Measurements from ENCODE around the gene CGB7. TPM values are rescaled to one million over a fixed set of nuclear protein-coding genes. Genes with fewer than 3 reads are reported as not detected.
A peak's percentile ranks its signal among the peaks of the same experiment; 100 is the strongest.

The CGB7 gene
- total RNA-seq, 3 donors from 2014 or later (not counting 1 experiment from before 2014, with no cell fraction given), result not detected

DNA sequence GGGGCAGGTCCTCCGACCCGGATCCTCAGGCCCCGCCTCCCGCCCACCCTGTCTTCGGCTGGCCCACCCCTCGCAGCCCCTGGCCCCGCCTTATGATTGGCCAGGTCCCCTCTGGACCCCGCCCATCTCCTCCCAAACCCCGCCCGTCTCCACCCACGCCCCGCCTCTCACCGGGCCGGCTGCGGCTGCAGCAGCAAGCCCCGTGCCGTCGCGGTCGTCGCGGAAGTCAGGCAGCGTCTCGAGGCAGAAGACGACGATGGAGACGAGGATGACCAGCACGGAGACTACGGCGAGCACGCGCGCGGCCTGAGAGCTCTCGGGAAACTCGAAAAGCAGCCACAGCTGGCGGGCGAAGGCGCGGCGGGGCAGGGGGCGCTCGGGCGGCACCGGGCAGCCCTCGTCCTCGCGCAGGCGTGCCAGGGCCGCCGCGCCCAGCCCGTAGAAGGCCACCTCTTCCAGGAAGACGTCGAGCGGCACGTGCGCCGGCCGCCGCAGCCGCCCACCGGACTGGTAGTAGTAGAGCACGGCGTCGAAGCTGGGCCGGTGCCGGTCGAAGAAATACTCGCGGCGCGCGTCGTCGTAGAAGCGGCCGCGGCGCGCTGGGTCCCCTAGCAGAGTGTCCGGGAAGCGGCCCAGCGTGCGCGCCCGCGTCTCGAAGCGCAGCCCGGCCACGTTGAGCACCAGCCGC lies 14.5 kb upstream of the CGB7 start:
- Histone ChIP-seq H3K27ac (ENCODE audit: low read length) (no peak overlapping the region), H3K9me3 (ENCODE audit: control insufficient read depth, insufficient read depth, low read length) (no peaks in the 10 kb centered on the region), H3K4me1 (ENCODE audit: control insufficient read depth, insufficient read depth, low read length) (peaks cover 6% of the 10 kb centered on the region), H3K36me3 (ENCODE audit: control insufficient read depth, insufficient read depth, low read length) (no peaks in the 10 kb centered on the region), H3K27me3 (ENCODE audit: control insufficient read depth, insufficient read depth, low read length) (peaks cover 22% of the 10 kb centered on the region), H3K4me3 (ENCODE audit: low read length) (no peak overlapping the region)
- peak; percentile 27 to 75 (median 31) for ATAC-seq
- Mint-ChIP-seq H3K27me3 (ENCODE audit: low read depth in 2 of 2) (peaks cover 57 to 61% of the 10 kb centered on the region in 2 donors), H3K4me1 (peaks cover 8 to 17% of the 10 kb centered on the region in 2 donors), H3K9me3 (no peaks in the 10 kb centered on the region), H3K36me3 (no peaks in the 10 kb centered on the region), H3K27ac (no peak overlapping the region), H3K4me3 (peak overlapping the region; percentile 57)
- TF ChIP-seq, protein P1, sequence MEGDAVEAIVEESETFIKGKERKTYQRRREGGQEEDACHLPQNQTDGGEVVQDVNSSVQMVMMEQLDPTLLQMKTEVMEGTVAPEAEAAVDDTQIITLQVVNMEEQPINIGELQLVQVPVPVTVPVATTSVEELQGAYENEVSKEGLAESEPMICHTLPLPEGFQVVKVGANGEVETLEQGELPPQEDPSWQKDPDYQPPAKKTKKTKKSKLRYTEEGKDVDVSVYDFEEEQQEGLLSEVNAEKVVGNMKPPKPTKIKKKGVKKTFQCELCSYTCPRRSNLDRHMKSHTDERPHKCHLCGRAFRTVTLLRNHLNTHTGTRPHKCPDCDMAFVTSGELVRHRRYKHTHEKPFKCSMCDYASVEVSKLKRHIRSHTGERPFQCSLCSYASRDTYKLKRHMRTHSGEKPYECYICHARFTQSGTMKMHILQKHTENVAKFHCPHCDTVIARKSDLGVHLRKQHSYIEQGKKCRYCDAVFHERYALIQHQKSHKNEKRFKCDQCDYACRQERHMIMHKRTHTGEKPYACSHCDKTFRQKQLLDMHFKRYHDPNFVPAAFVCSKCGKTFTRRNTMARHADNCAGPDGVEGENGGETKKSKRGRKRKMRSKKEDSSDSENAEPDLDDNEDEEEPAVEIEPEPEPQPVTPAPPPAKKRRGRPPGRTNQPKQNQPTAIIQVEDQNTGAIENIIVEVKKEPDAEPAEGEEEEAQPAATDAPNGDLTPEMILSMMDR (IDR thresholded peaks at IDR 0.05), result no peak
- 12% methylated on average over 93 of the region's 93 CpGs for WGBS (ENCODE audit: insufficient coverage)
- intact Hi-C loops (cut with micrococcal nuclease), result no loop called here
- peak in 1 of 2 donors; percentile 38 for DNase-seq

DNA sequence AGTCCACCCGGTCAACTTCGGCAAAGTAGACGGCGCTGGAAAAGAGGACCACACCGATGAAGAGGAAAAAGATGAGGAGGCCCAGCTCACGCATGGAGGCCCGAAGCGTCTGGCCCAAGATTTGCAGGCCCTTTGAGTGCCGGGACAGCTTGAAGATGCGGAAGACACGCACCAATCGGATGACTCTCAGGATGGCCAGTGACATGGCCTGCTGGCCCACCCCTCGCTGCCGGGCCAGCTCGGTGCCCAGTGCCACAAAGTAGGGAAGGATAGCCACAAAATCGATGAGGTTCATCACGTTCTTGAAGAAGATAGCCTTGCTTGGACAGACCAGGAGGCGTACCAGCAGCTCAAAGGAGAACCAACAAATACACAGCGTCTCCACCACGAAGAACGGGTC lies 12.9 kb upstream of the CGB7 start:
- DNase-seq, result no peak
- H3K4me1 Mint-ChIP-seq, result peaks cover 8 to 17% of the 10 kb centered on the region in 2 donors
- H3K4me3 ChIP-seq (ENCODE audit: low read length), result no peak overlapping the region
- H3K4me1 ChIP-seq (ENCODE audit: control insufficient read depth, insufficient read depth, low read length), result peaks cover 6% of the 10 kb centered on the region
- H3K27ac Mint-ChIP-seq, result no peak overlapping the region
- peaks cover 66 to 72% of the 10 kb centered on the region in 2 donors for H3K27me3 Mint-ChIP-seq (ENCODE audit: low read depth in 2 of 2)
- H3K9me3 Mint-ChIP-seq, result no peaks in the 10 kb centered on the region
- TF ChIP-seq, protein P1 (IDR thresholded peaks at IDR 0.05), result no peak
- H3K27me3 ChIP-seq (ENCODE audit: control insufficient read depth, insufficient read depth, low read length), result peaks cover 27% of the 10 kb centered on the region
- WGBS (ENCODE audit: insufficient coverage), result 97% methylated on average over 21 of the region's 21 CpGs
- no peaks in the 10 kb centered on the region for H3K9me3 ChIP-seq (ENCODE audit: control insufficient read depth, insufficient read depth, low read length)
- H3K36me3 ChIP-seq (ENCODE audit: control insufficient read depth, insufficient read depth, low read length), result no peaks in the 10 kb centered on the region
- H3K27ac ChIP-seq (ENCODE audit: low read length), result no peak overlapping the region
- peak overlapping the region; percentile 30 for H3K4me3 Mint-ChIP-seq
- intact Hi-C loops (cut with micrococcal nuclease), result no loop called here
- ATAC-seq, result no peak
- no peaks in the 10 kb centered on the region for H3K36me3 Mint-ChIP-seq

DNA sequence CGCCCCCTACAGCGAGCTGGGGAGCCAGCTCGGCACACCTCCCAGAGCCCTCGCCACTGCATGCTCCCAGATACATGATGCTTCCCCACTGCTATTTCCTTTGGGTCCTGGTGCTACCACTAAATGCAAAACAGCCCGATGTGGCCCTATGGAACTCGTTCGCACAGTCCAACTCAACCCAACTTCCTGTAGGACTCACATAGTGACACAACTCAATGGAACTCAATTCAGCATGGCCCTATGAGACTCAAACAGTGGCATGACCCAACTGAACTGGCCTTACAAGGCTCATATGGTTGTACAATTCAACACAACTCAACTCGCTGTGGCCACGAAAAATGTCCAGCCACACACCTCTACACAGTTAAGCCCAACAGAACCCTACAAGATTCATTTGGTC lies 11.5 kb upstream of the CGB7 start:
- Histone ChIP-seq H3K4me3 (ENCODE audit: low read length) (no peak overlapping the region), H3K9me3 (ENCODE audit: control insufficient read depth, insufficient read depth, low read length) (no peaks in the 10 kb centered on the region), H3K27me3 (ENCODE audit: control insufficient read depth, insufficient read depth, low read length) (peaks cover 24% of the 10 kb centered on the region), H3K36me3 (ENCODE audit: control insufficient read depth, insufficient read depth, low read length) (no peaks in the 10 kb centered on the region), H3K27ac (ENCODE audit: low read length) (no peak overlapping the region), H3K4me1 (ENCODE audit: control insufficient read depth, insufficient read depth, low read length) (peaks cover 6% of the 10 kb centered on the region)
- Mint-ChIP-seq H3K27ac (no peak overlapping the region), H3K4me1 (peaks cover 8 to 12% of the 10 kb centered on the region in 2 donors), H3K4me3 (no peak overlapping the region), H3K27me3 (ENCODE audit: low read depth in 2 of 2) (peaks cover 65 to 67% of the 10 kb centered on the region in 2 donors), H3K36me3 (no peaks in the 10 kb centered on the region), H3K9me3 (no peaks in the 10 kb centered on the region)
- ATAC-seq (no peak), DNase-seq (no peak)
- TF ChIP-seq, protein P1 (IDR thresholded peaks at IDR 0.05), result no peak
- intact Hi-C loops (cut with micrococcal nuclease), result no loop called here
- whole genome bisulfite sequencing (ENCODE audit: insufficient coverage), result 94% methylated on average over 9 of the region's 9 CpGs

DNA sequence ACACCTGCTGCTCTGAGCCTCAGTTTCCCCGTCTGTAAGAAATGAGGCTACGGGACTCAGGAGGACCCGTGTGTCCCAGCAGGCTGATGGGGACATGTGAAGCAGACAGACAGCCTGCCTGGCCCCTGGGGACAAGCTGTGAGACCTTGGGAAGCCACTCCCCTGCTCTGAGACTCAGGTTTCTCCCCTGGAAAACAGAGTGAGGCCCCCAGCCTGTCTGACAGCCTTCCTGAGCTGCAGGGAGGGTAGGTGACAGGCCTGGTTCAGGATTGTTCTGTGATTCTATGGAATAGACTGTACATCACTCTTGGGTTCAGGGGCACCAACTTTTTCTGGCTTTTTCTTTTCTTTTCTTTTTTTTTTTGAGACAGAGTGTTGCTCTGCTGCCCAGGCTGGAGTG lies 10.0 kb upstream of the CGB7 start:
- intact Hi-C loops (cut with micrococcal nuclease), result no loop called here
- H3K4me3 ChIP-seq (ENCODE audit: low read length), result no peak overlapping the region
- no peaks in the 10 kb centered on the region for H3K4me1 ChIP-seq (ENCODE audit: control insufficient read depth, insufficient read depth, low read length)
- H3K27ac ChIP-seq (ENCODE audit: low read length), result no peak overlapping the region
- peaks cover 51 to 53% of the 10 kb centered on the region in 2 donors for H3K27me3 Mint-ChIP-seq (ENCODE audit: low read depth in 2 of 2)
- H3K4me1 Mint-ChIP-seq, result peaks cover under 1% of the 10 kb centered on the region in 2 donors
- TF ChIP-seq, protein P1 (IDR thresholded peaks at IDR 0.05), result no peak
- 68% methylated on average over 3 of the region's 3 CpGs for WGBS (ENCODE audit: insufficient coverage)
- H3K9me3 Mint-ChIP-seq, result no peaks in the 10 kb centered on the region
- DNase-seq (no peak), ATAC-seq (no peak)
- no peaks in the 10 kb centered on the region for H3K36me3 Mint-ChIP-seq
- H3K27me3 ChIP-seq (ENCODE audit: control insufficient read depth, insufficient read depth, low read length), result peaks cover 11% of the 10 kb centered on the region
- H3K27ac Mint-ChIP-seq, result no peak overlapping the region
- no peak overlapping the region for H3K4me3 Mint-ChIP-seq
- no peaks in the 10 kb centered on the region for H3K36me3 ChIP-seq (ENCODE audit: control insufficient read depth, insufficient read depth, low read length)
- H3K9me3 ChIP-seq (ENCODE audit: control insufficient read depth, insufficient read depth, low read length), result no peaks in the 10 kb centered on the region

Data from natural killer cell (primary cell).